ENCODE data around the gene COL9A2.

Gene COL9A2

DNA sequence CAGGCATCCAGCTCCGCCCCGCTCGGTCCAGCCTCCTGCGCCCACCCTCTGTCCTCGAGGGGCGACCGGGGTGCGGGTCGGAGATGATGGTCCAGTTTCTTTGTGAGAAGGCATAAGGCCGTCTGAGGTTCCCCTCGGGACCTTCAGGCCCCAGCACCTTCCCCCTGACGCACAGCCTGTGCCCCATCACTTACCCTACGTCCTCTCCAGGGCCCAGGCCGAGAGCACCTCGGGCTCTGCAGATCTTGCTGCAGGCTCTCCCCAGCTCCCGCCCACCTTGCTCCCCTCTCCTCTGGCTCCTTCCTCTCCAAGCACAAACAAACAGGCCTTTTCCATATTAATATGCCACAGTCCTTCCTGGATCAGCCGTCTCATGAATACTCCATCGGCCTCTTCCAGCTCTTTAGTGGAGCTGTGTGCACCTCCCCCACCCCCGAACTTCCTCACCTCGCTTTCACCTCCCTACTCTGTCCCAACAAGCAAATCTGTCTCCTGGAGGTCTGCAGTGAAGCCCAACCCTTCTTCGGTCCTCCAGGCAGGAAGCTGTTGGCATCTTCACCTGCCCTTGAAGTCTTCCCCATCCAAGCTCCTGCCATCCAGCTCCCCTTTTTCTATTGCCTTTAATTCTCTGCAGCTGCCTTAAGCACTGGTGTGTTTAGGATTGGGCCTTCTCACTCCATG, 448 bp upstream of the COL9A2 start:
- DNase-seq, result no peak

DNA sequence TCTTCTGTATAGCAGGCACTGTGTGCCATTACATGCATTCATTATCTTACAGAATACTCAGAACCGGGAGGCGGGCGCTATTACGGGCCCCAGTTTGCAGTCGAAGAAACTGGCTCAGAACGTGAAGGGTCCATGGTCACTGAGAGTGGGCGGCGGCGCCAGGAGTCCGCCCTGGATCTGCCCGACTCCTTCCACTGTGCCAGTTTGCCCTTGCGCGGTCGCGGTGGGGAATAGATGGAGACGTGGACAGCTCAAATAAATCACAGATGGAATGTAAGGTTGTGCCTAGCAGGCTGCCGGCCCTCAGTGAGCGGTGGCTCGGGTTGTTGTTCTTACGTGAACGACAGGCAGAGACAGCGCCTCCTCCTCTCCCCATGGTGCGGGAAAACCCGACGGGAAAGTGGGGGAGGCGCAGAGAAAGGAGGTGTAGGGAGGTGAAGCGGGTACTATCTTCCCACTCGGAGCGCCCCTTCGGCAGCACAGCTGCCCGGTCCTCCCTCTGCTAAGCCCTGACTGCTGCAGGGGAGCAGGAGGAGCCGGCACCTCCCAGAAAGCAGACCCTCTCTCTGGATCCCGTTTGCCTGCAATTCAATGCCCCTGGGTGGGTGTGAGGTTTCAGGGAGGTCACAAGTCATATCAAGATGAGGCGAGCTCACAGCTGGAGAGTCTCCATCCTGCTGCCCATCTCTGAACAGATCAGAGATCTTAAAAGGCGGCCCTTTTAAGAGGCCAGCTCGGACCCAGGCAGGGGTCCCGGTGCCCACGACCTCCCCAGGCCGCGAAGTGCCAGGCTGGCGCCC, 1.1 kb downstream of the COL9A2 start:
- DNase-seq, result peak; percentile 37

DNA sequence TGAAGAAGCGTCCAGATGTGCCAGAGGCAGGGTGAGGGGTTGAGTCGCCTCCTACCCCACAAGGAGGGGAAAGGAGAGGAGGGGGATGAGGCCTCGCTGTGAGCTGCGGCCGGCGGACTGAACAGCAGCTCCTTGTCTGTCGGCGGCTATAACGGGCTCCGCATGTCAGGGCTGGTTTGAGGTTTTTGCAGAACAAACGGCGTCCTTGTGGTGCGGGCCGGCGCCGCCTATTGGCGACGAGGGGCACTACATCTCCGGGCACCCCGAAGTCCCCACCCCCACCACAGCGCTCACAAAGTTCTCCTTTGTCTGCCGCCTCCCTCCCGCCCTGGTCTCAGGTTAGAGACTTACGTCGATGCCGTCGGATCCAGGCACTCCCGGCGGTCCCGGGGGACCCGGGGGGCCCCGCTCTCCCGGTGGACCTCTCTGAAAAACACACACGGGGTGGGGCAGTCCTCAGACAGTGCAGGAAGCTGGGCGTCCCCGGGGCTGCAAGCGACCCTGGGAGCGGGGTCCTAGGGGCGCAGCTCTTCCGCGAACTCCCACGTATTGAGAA, 1.8 kb downstream of the COL9A2 start:
- DNase-seq, result peak; percentile 72

DNA sequence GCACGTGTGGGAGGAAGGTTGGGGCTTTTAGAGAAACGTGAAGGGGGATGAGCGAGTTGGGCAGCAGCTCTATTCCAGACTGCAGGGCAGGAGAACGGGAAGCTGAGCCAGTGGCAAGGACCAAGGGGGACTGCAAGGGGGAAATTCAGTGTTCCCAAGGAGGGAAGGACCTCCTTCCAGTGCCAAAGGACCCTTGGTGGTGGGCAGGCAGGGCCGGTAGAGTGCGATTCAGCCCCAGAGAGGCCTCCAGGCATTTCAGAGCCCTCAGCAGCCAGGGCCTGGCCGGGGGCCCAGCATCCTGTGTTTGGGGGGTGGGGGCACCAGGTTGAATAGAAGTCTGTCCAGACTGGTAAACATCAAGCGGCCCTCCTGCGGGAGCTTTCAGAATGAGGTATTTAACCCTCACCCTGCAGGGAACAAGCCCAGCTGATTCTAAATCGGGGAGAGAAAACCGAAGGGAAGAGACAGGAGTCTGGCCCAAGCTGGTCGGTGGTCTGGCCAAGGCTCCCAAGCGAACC, 2.3 kb downstream of the COL9A2 start:
- peak; percentile 40 for DNase-seq

DNA sequence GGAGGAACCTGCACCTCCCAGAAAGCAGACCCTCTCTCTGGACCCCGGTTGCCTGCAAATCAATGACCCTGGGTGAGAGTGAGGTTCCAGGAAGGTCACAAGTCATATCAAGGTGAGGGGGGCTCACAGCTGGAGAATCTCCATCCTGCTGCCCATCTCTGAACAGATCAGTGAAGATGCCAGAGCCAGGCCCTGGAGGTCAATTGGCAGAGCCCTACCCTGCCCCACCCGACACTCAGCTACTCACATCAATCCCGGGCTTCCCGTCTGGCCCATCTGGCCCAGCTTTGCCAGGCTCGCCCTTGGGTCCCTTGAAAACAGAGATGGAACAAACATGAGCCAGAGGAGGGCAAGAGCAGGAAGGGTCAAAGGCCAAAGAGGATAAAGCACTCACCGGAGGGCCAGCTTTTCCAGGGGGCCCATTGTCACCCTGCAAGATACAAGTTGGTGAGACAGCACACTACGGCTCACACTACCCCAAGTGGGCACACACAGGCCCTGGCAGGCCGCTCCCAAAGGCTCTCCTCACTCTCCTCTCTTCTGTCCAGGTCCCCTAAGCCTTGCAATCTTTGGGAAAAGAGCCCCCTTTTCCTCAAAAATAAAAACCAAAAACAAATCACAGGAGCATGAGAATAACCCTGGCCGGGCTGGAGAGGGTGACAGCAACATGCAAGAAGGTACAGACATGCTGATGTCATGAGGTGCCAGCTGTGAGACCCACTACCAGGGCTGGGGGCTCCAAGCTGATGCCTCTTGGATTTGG, 2.9 kb downstream of the COL9A2 start:
- no peak for DNase-seq

DNA sequence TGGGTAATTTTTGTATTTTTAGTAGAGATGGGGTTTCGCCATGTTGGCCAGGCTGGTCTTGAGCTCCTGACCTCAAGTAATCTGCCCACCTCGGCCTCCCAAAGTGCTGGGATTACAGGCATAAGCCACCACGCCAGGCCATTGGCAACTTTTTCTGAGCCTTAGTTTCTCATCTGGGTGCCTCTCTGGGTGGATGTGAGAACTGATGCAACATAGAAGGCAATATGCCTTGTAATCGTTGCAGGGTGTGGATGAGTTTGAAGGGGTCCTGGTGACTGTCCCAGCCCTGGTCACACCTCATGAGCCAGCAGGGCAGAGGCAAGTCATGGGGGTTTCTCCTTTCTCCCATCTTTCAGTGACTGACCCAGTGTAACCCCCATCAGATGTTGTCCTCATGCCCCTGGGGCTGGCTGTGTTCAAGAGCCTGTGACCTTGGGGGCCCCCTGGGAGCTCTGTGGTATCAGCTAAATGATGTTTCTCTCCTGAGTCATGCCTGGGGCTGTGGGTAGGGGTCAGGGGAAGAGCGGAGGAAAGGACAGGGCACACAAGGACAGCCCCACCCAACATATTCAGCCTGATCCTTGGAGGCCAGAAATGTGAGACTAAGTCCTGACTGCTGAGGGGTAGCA, 3.6 kb downstream of the COL9A2 start:
- DNase-seq, result no peak

DNA sequence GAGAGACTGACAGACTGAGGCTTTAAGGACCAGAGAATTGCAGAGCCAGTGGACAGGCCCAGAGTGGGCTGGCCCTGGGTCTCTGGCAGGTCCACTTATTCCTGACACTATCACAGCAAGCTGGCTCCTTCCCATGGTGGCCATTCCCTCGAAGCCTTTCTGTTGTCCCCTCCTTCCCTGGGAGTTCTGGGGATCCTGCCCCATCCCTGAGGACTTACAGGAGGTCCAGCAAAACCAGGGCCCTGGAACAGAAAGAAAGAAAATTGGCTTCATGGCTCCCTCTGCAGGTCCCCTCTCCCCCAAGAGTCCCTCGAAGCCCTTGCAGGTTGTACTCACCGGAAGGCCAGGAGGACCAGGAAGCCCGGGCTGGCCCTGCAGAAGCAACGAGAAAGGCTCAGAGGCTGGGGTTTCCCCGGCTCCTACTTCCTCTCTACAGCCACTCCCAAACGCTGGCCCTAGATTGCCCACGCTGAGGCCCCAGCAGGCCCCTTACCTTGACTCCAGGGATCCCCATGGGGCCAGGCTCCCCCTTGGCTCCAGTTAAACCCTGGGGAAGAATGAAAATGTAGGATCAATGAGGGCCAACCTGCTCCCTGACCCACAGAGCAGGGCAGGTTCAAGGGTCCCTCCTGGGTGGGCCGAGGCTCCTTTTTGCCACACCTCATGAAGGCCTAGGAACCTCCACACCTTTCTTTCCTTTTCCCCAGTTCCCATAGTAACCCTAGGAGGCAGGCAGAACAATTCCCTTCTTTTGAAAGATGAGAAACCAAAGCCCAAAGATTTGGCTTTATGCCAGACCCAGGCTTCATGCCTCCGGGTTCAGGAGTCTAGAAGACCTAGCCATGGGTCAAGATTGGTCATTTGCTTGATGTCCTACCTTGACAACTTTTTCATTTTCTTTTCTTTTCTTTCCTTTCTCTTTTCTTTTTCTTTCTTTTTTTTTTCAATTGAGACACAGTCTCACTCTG, 4.6 kb downstream of the COL9A2 start:
- DNase-seq, result peak; percentile 16

DNA sequence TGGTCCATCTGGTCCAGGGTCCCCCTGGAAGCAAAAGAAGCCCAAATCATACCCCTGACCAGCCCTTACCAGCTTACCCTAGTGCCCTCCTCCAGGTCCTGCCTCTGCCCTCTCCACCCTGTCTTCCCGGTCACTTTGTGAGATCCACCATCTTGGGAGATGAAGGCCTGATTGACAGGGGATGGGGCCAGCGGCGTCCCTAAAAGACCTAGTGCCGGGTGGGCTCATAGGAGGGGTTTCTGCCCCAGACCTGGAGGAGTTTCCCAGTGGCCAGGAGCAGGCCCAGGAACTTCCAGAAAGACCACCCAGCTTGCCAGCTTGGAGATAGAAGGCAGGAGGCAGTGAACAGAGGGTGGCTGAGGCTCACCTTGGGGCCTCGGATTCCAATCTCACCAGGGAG, 5.4 kb downstream of the COL9A2 start:
- DNase-seq, result no peak

DNA sequence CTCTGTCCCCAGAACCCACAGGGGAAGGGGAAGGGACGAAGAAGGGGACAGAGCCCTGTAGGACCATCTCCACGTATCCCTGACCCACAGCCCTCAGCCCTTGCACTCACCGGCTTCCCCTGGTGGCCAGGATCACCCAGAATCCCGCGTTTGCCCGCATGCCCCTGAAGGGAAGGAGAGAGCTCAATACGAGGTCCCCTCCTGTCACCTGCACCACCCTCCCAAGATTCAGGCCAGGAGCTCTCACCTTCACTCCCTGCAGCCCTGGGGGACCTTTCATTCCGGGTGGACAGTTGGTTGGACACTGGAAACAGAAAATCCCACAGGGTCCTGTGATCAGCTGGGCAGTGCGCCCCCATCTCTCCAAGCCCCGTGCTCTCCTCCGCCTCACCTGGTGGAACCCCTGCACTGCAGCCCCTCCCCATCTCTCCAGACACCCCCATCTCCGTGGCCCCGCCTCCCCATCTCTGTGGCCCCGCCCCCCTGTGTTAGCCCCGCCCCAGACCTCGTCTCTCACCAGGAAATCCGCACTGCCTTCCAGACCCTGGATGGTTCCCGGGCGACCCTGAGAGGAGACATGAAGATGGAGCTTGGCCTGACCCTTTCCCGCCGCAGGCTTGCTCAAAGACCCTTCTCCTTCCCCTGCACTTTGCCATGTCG, 6.0 kb downstream of the COL9A2 start:
- DNase-seq, result no peak

DNA sequence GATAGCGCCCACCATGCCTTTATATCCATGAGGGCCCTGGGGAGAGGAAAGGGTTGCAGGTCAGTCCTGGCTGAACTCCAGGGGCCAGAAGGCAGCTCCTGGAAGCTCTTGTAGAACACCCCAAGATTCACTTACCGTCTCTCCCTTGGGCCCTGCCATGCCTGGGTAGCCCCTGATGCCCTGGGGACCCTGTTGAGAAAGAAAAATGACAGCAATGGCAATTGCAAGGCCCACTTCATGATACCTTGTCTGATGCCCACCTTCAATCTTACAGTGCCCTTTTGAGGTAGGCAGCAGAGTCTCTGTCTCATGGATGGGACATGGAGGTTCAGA, 7.0 kb downstream of the COL9A2 start:
- DNase-seq, result no peak

DNA sequence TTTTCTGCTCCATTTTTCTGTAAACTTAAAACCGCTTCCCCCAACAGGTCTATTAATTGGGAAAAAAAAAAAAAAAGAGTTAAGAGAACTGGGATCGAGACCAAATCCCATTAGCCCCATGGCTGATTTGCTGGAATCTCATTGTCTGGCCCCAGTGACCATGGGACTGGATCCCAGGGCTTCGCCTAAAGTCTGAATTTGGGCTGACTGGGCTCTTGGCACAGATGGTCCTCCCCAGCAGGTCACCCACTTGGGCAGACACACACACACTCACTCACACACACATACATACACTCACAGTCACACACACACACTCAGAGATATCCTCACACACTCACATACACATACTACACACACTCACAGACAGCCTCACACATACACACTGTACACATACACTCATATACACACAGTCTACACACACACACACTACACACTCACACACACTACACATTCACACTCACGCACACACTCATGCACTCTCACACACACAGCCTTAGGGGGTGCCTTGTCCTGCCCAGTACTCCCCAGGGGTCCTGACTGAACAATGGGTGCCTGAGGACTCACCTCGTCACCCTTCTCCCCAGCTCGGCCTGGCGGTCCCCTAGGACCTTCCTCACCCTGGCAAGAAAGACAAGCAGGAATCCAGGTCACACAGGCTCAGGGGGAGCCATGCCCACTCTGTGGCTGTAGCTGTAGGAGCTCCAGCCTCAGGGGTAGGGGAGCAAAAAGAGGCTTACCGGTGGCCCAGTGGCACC, 7.5 kb downstream of the COL9A2 start:
- DNase-seq, result no peak

DNA sequence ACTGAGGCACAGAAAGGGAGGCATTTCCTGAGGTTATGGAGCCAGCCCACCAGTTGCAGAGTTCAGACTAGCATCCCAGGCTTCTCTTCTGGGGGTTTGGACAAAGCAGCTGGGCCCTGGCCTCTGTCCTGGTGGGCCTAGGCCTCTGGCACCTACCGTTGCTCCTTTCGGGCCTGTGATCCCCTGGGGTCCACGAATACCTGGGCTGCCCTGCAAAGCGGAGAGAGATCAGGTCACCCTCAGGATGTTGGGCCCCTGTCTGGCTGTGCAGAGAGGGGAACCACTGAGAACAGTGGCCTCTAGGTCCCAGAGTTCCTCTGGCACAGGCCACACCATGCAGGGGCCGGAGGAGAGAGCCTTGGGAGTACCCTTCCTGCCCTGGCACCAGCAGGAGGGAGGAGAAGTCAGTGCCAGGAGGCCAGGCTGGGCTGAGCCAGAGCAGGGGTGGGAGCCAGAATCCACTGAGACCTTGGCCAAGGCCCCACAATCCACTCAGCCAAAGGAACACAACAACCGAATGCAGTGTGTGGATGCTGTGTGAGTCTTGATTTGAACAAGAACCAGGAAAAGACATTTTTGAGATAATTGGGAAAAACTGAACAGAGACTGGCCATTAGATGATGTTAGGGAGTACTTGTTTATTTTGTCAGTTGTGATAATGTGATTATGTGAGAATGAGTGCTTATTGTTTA, 8.9 kb downstream of the COL9A2 start:
- DNase-seq, result no peak

DNA sequence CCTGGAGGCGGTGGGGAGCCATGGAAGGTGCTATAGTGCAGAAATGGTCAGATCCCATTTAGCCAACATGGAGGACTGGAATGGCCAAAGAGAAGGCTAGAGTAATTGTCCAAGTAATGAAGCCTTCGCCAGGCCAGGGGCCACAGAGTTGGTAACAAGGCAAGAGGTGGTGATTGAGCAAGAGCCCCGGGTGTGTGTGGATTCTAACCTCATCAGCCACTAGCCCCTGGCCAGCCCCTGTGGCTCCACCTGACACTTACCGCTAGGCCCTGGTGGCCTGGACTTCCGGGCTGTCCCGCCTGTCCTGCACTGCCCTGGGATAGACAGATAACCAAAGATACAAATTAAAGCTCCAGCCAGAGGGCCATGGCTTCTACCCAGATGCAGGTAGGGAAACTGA, 9.9 kb downstream of the COL9A2 start:
- DNase-seq, result no peak

DNA sequence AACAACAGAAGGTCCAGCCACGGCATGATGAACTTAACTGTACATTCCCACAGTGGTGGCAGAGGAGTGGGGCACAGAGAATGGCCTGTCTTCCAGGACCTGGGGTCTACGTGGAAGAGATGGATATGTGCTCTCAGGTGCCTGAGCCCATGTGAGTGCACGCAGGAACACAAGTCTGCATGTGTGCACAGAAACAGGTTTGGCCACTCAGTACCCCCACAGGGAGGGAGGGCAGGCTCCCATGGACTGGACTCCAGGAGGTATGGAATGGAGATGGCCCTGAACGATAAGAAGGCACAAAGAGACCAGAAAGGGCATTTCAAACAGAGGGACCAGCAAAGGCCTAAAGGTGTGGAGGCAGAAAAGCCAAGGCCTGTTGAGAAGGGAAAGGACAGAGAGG, 10.8 kb downstream of the COL9A2 start:
- DNase-seq, result no peak

DNA sequence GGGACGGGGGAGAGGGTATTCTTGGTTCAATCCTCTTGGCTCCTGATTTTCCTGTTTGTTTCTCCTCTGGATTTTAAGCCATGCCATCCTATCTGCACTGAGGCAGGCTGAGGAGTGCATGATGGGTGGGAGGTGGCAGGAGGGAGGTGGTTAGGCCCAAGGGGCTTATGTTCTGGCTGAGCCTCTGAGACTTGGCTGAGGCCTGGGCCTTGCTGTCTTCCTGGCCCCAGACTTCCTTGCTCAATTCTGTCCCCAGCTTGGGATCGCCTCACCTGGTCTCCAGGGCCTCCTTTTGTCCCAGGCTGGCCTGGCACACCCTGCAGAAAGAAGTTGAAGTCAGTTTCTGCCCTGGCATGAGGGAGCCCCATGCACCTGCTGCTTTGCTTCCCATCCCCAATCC, 11.2 kb downstream of the COL9A2 start:
- no peak for DNase-seq

DNA sequence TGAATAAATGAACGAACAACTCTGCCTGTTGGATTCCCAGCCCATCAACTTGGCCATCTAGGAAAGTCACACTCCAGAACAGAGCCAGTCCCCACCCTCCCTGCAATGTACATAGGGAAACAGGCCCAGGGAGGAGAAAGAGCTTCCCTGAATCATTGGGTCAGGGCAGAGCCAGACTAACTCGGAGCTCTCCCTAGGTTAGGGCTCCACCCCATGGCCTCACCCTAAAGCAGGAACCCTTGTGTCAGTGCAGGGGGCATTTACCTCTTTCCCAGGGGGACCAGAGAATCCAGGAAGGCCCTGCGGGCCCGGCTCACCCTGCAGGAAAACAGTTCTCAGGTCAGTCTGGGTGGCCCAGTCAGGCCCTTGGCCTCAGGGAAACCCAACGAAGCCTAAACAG, 11.6 kb downstream of the COL9A2 start:
- no peak for DNase-seq

DNA sequence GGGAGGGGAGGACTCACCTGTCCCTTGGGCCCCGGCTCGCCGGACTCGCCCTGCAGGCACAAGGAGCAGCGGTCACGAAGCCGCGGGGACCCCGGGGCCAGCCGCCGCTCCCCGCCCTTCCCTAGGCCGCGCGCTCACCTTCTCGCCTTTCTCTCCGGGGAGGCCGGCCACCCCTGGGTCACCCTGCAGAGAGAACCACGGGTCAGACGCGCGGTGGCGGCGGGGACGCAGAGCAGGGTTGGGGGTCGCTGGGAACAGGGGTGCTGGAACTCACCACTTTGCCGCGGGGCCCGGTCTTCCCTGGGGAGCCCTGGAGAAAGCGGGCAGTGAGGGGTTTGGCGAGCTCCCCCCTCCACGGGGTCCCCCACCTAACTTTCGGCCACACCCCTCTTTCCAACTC, 13.3 kb downstream of the COL9A2 start:
- DNase-seq, result no peak

DNA sequence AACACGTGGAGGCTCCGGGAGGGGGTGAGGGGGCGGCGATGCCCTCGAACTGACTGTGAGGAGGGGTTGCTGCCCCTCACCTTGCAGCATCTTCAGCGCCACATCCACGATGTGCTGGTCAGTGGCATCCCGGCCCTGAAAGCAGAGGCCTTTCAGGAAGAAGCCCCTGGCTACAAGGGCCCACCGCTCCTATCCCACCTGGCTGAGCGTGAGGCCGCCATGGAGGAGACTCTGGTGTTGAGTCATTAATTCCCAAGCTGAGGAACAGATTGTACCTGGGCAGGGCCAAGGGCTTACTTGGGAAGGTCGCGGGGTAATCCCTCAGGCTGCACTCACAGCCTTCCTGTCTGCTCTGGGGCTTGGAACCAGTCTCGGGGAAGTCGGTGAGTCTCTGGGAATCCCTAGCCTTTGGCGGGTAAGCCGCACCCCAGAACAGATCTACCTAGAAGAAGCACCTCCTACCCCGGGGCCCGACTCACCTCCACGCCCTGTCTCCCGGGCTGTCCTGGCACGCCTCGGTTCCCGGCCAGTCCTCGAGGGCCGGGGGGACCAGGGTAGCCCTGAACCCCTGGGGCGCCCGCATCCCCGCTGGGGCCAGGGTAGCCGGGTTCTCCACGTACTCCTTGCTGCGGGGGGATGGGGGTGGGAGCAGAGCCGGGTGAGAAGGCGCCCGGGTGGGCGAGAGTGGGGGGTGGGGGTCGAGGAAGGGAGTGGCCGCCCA, 13.9 kb downstream of the COL9A2 start:
- no peak for DNase-seq

DNA sequence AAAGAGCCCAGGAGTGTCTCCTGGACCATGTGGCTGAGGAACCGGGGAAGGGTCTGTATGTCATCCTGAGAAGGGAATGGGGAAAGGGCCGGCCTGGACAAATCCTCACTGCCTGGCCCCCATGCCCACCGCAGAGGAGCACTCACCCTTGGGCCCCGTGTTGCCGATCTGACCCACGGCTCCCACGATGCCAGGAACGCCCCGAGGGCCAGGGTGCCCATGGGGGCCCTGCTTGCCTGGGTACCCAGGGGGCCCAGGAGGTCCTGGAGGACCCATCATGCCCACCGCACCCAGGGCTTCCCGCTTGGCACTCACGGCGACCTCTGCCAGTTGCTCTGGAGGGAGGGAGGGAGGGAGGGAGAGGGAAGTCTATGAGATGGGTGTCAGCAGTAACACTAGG, 14.6 kb downstream of the COL9A2 start:
- DNase-seq, result no peak
